HepG2 (cell line): ENCODE results near the gene ZDHHC6. TPM values are rescaled to one million over a fixed set of nuclear protein-coding genes. Genes with fewer than 3 reads are reported as not detected.

ENCODE experiments used
- ATAC-seq: fragments of 200-7000 bp; cut with Tn5 transposase; 3 replicates; pipeline ENCODE4 v1.9.1; 2020; ENCODE audit warnings: mild to moderate bottlenecking, moderate library complexity
- BruUV-seq: library from RNA; stranded (reverse); fragments of 400-500 nt; replicated peaks from 2 replicates; lab custom pipeline; 2021; lab: Mats Ljungman, UMichigan
- CTCF ChIA-PET: fragments of 300-600 bp; formaldehyde crosslinking; extraction: SDS; loops from one replicate; lab custom pipeline; 2021; ENCODE audit warnings: low total read pairs, inconsistent platforms, low intra/inter-chr PET ratio; lab: Yijun Ruan, JAX
- POLR2A ChIA-PET: fragments of 350-600 bp; sonication (Branson Sonifier 250); formaldehyde crosslinking; loops from one replicate; lab custom pipeline; 2020; ENCODE audit warnings: antibody characterized with exemption, inconsistent platforms; lab: Yijun Ruan, JAX
- DNase-seq: peaks from one replicate; pipeline ENCODE4 v3.0.0-alpha.2; 2015; ENCODE audit warnings: low spot score
- FAIRE-seq: peaks from 3 replicates; lab custom pipeline; 2011; peaks lifted over from hg19 to GRCh38; lab: Jason Lieb, UNC
- H2AFZ ChIP-seq: one replicate; pipeline ENCODE4 v1.6.1; 2011; ENCODE audit warnings: low read length, inconsistent platforms
- H3K27ac ChIP-seq: fragments of 300-600 bp; 3 replicates; pipeline ENCODE4 v1.8.0; 2011; ENCODE audit warnings: mixed run types, mild to moderate bottlenecking, mixed read lengths, low read length, inconsistent platforms; ENCODE audit not compliant: insufficient read depth; ENCODE audit errors: extremely low read length
- H3K27me3 ChIP-seq, 2 experiments: fragments of 200-600 bp in 1 of 2; 2 replicates in 1 of 2; 3 replicates in 1 of 2; pipeline versions ENCODE4 v1.6.0 to v1.8.0; 2011; ENCODE audit warnings: low read length in 2 of 2, mild to moderate bottlenecking in 2 of 2, moderate library complexity in 2 of 2, inconsistent platforms in 1 of 2; ENCODE audit not compliant: insufficient read depth in 2 of 2, control insufficient read depth in 1 of 2
- H3K36me3 ChIP-seq, 2 experiments: fragments of 200-600 bp in 1 of 2; replicated peaks in 1 of 2; 2 replicates in 1 of 2; 3 replicates in 1 of 2; pipeline versions ENCODE4 v1.5.1 to v1.8.0; 2011; ENCODE audit warnings: low read length in 2 of 2, inconsistent platforms in 1 of 2; ENCODE audit not compliant: insufficient read depth in 2 of 2, control insufficient read depth in 1 of 2
- H3K4me1 ChIP-seq: 2 replicates; pipeline ENCODE4 v1.5.1; 2012; ENCODE audit warnings: low read length, inconsistent platforms; ENCODE audit not compliant: insufficient read depth
- H3K4me2 ChIP-seq: 2 replicates; pipeline ENCODE4 v1.6.0; 2011; ENCODE audit warnings: low read depth, low read length, inconsistent platforms
- H3K4me3 ChIP-seq, 3 experiments: fragments of 200-600 bp in 1 of 3; sonication (generic), shearing (Covaris generic) in 1 of 3; replicated peaks in 1 of 3; 2 replicates each; pipeline ENCODE4 v1.5.1; 2011 to 2016; ENCODE audit warnings: low read length in 3 of 3, inconsistent platforms in 2 of 3, low read depth in 2 of 3, mild to moderate bottlenecking in 2 of 3, control low read depth in 1 of 3, mixed read lengths in 1 of 3; ENCODE audit not compliant: insufficient read depth in 1 of 3
- H3K79me2 ChIP-seq: one replicate; pipeline ENCODE4 v1.6.1; 2011; ENCODE audit warnings: low read length, inconsistent platforms; ENCODE audit not compliant: insufficient read depth
- H3K9ac ChIP-seq: 2 replicates; pipeline ENCODE4 v1.6.0; 2011; ENCODE audit warnings: mild to moderate bottlenecking, low read depth, low read length, inconsistent platforms; ENCODE audit not compliant: insufficient read depth
- H3K9me3 ChIP-seq: 2 replicates; pipeline ENCODE4 v1.5.1; 2012; ENCODE audit warnings: mild to moderate bottlenecking, low read length
- H4K20me1 ChIP-seq: 2 replicates; pipeline ENCODE4 v1.6.0; 2011; ENCODE audit warnings: inconsistent platforms, mild to moderate bottlenecking, low read length, moderate library complexity; ENCODE audit not compliant: insufficient read depth
- DPF2 ChIP-seq: sonication (generic); formaldehyde crosslinking; IDR thresholded peaks from 2 replicates; pipeline ENCODE4 v1.4.0; 2020; ENCODE audit warnings: mild to moderate bottlenecking, low read depth, missing genetic modification reagents, borderline replicate concordance
- FOXK1 ChIP-seq: sonication (generic); formaldehyde crosslinking; IDR thresholded peaks from 2 replicates; pipeline ENCODE4 v1.4.0; 2020; ENCODE audit warnings: low read depth, missing genetic modification reagents, borderline replicate concordance
- GRHL1 ChIP-seq: sonication (generic); formaldehyde crosslinking; conservative IDR thresholded peaks from 2 replicates; pipeline ENCODE4 v1.8.0; 2022; ENCODE audit warnings: missing genetic modification reagents
- HMGXB4 ChIP-seq, 2 experiments: sonication (generic) in 1 of 2; formaldehyde crosslinking in 1 of 2; IDR thresholded peaks; 2 replicates each; pipeline versions ENCODE4 v1.4.0 to v1.6.1; 2018 to 2020; ENCODE audit warnings: missing genetic modification reagents in 2 of 2, borderline replicate concordance in 1 of 2, low read depth in 1 of 2, mild to moderate bottlenecking in 1 of 2, missing biosample characterization in 1 of 2
- HNRNPUL1 ChIP-seq: fragments of 200-400 bp; formaldehyde crosslinking; IDR thresholded peaks from 2 replicates; pipeline ENCODE4 v1.6.1; 2017; ENCODE audit warnings: low read depth, mild to moderate bottlenecking, low read length, moderate library complexity
- ISL2 ChIP-seq: sonication (generic); formaldehyde crosslinking; IDR thresholded peaks from 2 replicates; pipeline ENCODE4 v1.5.0; 2020; ENCODE audit warnings: missing genetic modification reagents
- POGZ ChIP-seq: sonication (generic); formaldehyde crosslinking; IDR thresholded peaks from 2 replicates; pipeline ENCODE4 v1.4.0; 2020; ENCODE audit warnings: mild to moderate bottlenecking, missing genetic modification reagents
- POLR2AphosphoS5 ChIP-seq: IDR thresholded peaks from 2 replicates; pipeline ENCODE4 v1.6.1; 2012; ENCODE audit warnings: low read depth, low read length
- RBAK ChIP-seq: sonication (generic); formaldehyde crosslinking; IDR thresholded peaks from 2 replicates; pipeline ENCODE4 v1.5.1; 2020; ENCODE audit warnings: mild to moderate bottlenecking, missing genetic modification reagents
- REXO4 ChIP-seq: sonication (generic); formaldehyde crosslinking; IDR thresholded peaks from 2 replicates; pipeline ENCODE4 v1.8.0; 2022; ENCODE audit warnings: missing genetic modification reagents, mild to moderate bottlenecking, borderline replicate concordance
- RNF219 ChIP-seq: sonication (generic); formaldehyde crosslinking; IDR thresholded peaks from 2 replicates; pipeline ENCODE4 v1.5.0; 2020; ENCODE audit warnings: mild to moderate bottlenecking, missing genetic modification reagents
- SPEN ChIP-seq: sonication (generic); formaldehyde crosslinking; IDR thresholded peaks from 2 replicates; pipeline ENCODE4 v1.5.1; 2020; ENCODE audit warnings: low read depth, mild to moderate bottlenecking, missing genetic modification reagents
- ZNF121 ChIP-seq: sonication (generic); formaldehyde crosslinking; IDR thresholded peaks from 2 replicates; pipeline ENCODE4 v1.5.0; 2020; ENCODE audit warnings: mild to moderate bottlenecking, missing genetic modification reagents
- ZNF33B ChIP-seq: sonication (generic); formaldehyde crosslinking; IDR thresholded peaks from 2 replicates; pipeline ENCODE4 v1.5.1; 2020; ENCODE audit warnings: mild to moderate bottlenecking, missing genetic modification reagents
- ZNF362 ChIP-seq: sonication (generic); formaldehyde crosslinking; IDR thresholded peaks from 2 replicates; pipeline ENCODE4 v1.4.0; 2020; ENCODE audit warnings: missing genetic modification reagents, mild to moderate bottlenecking, borderline replicate concordance
- ZNF567 ChIP-seq: sonication (generic); formaldehyde crosslinking; IDR thresholded peaks from 2 replicates; pipeline ENCODE4 v1.8.1; 2023; ENCODE audit warnings: mild to moderate bottlenecking, missing genetic modification reagents, borderline replicate concordance
- ZNF747 ChIP-seq: sonication (generic); formaldehyde crosslinking; IDR thresholded peaks from 2 replicates; pipeline ENCODE4 v1.8.1; 2023; ENCODE audit warnings: missing genetic modification reagents, mild to moderate bottlenecking, borderline replicate concordance
- WGBS: methylation state at CpG from one replicate; pipeline ENCODE4 v1.1.6; 2017; ENCODE audit warnings: low lambda C conversion rate; 5-methylcytosine and 5-hydroxymethylcytosine counted together
- in situ Hi-C: cut with HindIII; loops from 2 replicates; pipeline ENCODE4 v1.10.0; 2017; ENCODE audit warnings: low pct_unique_long_range_greater_than_20kb; ENCODE audit not compliant: extremely low pct_ligation_motif_present
- intact Hi-C: fragments of 100-400 bp; cut with micrococcal nuclease; formaldehyde crosslinking; loops from one replicate; pipeline ENCODE4 v1.10.0; 2022; ENCODE audit not compliant: unreplicated experiment
- polyA plus RNA-seq, 8 experiments: library from polyadenylated mRNA; depleted of rRNA in 3 of 8; stranded (reverse) in 7 of 8; unstranded in 1 of 8; fragments of >200 nt; fragmentation: Illumina TruSeq in 4 of 8; extraction: Trizol in 4 of 8; gene quantifications; 2 replicates each; pipeline versions ENCODE4 v1.2.1 to v1.2.3, GENCODE V29; 2011 to 2016; ENCODE audit warnings: low read depth in 4 of 8, missing spikeins in 1 of 8, mixed read lengths in 1 of 8; ENCODE audit not compliant: insufficient read depth in 1 of 8
- total RNA-seq, 5 experiments: library from RNA; depleted of rRNA; stranded (reverse); fragments of >200 nt; fragmentation: Illumina TruSeq; extraction: Trizol; gene quantifications; 2 replicates each; pipeline ENCODE4 v1.2.3, GENCODE V29; 2016; ENCODE audit warnings: low read depth in 1 of 5

Gene ZDHHC6
- total and polyA plus RNA-seq, 2 of the 13 experiments (the other 11 are each of a cell fraction or from before 2014, with no cell fraction given) = 20.9 to 49.4 TPM

GRCh38 chr10:112394475-112394875, 52.2 kb downstream of the ZDHHC6 start:
- Histone ChIP-seq H2AFZ (no peak overlapping the region), H3K9me3 (no peaks in the 10 kb centered on the region), H3K4me2 (peak overlapping the region; percentile 68), H4K20me1 (no peaks in the 10 kb centered on the region), H3K4me1 (peaks cover 71% of the 10 kb centered on the region), H3K36me3 (peaks cover 12 to 29% of the 10 kb centered on the region in 2 experiments), H3K79me2 (peaks cover 17% of the 10 kb centered on the region), H3K4me3 (peak overlapping the region in 1 of 3 experiments; percentile 34; a peak in 1 of 6 replicates), H3K27ac (peak overlapping the region; percentile 83), H3K27me3 (no peaks in the 10 kb centered on the region), H3K9ac (peak overlapping the region; percentile 52)
- peak; percentile 93 for FAIRE-seq
- in situ Hi-C loops = no loop called here
- intact Hi-C loops = loop anchor here (1.0 to 5.0 kb wide), 3 partner anchors 11 to 62 kb away; partner anchors contain the start of gene ACSL5
- 1% methylated on average over 5 of the region's 5 CpGs for WGBS
- CTCF ChIA-PET = no interaction called here
- POLR2A ChIA-PET = interaction anchor here (0.7 to 4.5 kb wide), 5 partner anchors 13 to 34 kb away, joined by 3 to 72 read pairs (median 9); partner anchors contain the start of gene ACSL5
- DNase-seq = peak; percentile 99
- no TSS peak for BruUV-seq
- ATAC-seq = peak; percentile 97
- TF ChIP-seq DPF2 (CRISPR knock-in tag) (peak; percentile 95), HMGXB4 (CRISPR knock-in tag; IDR thresholded peaks at IDR 0.05; ENCODE audit: borderline replicate concordance in 1 of 2, low read depth in 1 of 2) (no peak), ZNF567 (CRISPR knock-in tag) (no peak), RNF219 (CRISPR knock-in tag) (0 out of 2 replicates have a peak, but pooled peaks have one; percentile 26), ISL2 (peak; percentile 93), HNRNPUL1 (no peak), GRHL1 (CRISPR knock-in tag) (no peak), ZNF362 (CRISPR knock-in tag) (peak; percentile 72; the same call in 1 of the 2 replicates), POGZ (CRISPR knock-in tag) (peak; percentile 52; the same call in 1 of the 2 replicates), FOXK1 (CRISPR knock-in tag) (peak; percentile 83; the same call in 1 of the 2 replicates), RBAK (CRISPR knock-in tag) (no peak), ZNF121 (CRISPR knock-in tag) (peak; percentile 52; the same call in 1 of the 2 replicates), ZNF747 (CRISPR knock-in tag) (peak; percentile 72; the same call in 1 of the 2 replicates), REXO4 (CRISPR knock-in tag) (no peak), SPEN (CRISPR knock-in tag) (peak; percentile 55; the same call in 1 of the 2 replicates), POLR2AphosphoS5 (peak; percentile 17; the same call in 1 of the 2 replicates), ZNF33B (CRISPR knock-in tag) (0 out of 2 replicates have a peak, but pooled peaks have one; percentile 32)
